H9 (cell line): ENCODE data around the gene FLVCR1. TPM values are rescaled to one million over a fixed set of nuclear protein-coding genes. Genes with fewer than 3 reads are reported as not detected.

Experiments
- DNase-seq: peaks from one replicate; pipeline ENCODE4 v3.0.0-alpha.2; 2017
- H2AFZ ChIP-seq: one replicate; pipeline ENCODE4 v1.6.1; 2013; ENCODE audit warnings: mild to moderate bottlenecking, low read length, control low read depth, moderate library complexity
- H2AK5ac ChIP-seq: 2 replicates; pipeline ENCODE4 v1.6.1; 2013; ENCODE audit warnings: low read length, control low read depth, mixed read lengths; ENCODE audit not compliant: insufficient read length
- H2BK120ac ChIP-seq: one replicate; pipeline ENCODE4 v1.6.1; 2013; ENCODE audit warnings: low read depth, mild to moderate bottlenecking, low read length, control low read depth, inconsistent platforms; ENCODE audit not compliant: poor library complexity, severe bottlenecking
- H2BK12ac ChIP-seq: 2 replicates; pipeline ENCODE4 v1.6.1; 2013; ENCODE audit warnings: low read length, control low read depth, mixed read lengths, low read depth; ENCODE audit not compliant: insufficient read length
- H2BK15ac ChIP-seq: 2 replicates; pipeline ENCODE4 v1.6.1; 2013; ENCODE audit warnings: low read depth, low read length, control low read depth
- H2BK20ac ChIP-seq: one replicate; pipeline ENCODE4 v1.6.1; 2013; ENCODE audit warnings: low read depth, mild to moderate bottlenecking, low read length, control low read depth, inconsistent platforms; ENCODE audit not compliant: poor library complexity, severe bottlenecking
- H2BK5ac ChIP-seq: 2 replicates; pipeline ENCODE4 v1.6.1; 2013; ENCODE audit warnings: low read length, control low read depth, mixed read lengths; ENCODE audit not compliant: insufficient read length
- H3K14ac ChIP-seq: 2 replicates; pipeline ENCODE4 v1.6.1; 2013; ENCODE audit warnings: low read length, control low read depth; ENCODE audit not compliant: insufficient read depth
- H3K18ac ChIP-seq: 2 replicates; pipeline ENCODE4 v1.6.1; 2013; ENCODE audit warnings: low read depth, mild to moderate bottlenecking, mixed read lengths, low read length, control low read depth; ENCODE audit not compliant: insufficient read length
- H3K23ac ChIP-seq: 2 replicates; pipeline ENCODE4 v1.6.1; 2013; ENCODE audit warnings: low read length, control low read depth, mixed read lengths, low read depth; ENCODE audit not compliant: insufficient read length
- H3K23me2 ChIP-seq: 2 replicates; pipeline ENCODE4 v1.6.1; 2013; ENCODE audit warnings: low read depth, mild to moderate bottlenecking, mixed read lengths, low read length, control low read depth; ENCODE audit not compliant: insufficient read length, poor library complexity, severe bottlenecking
- H3K27ac ChIP-seq: 2 replicates; pipeline ENCODE4 v1.5.1; 2013; ENCODE audit warnings: low read length, control low read depth, mixed read lengths, low read depth; ENCODE audit not compliant: insufficient read length
- H3K27me3 ChIP-seq: 2 replicates; pipeline ENCODE4 v1.6.1; 2013; ENCODE audit warnings: low read length, control low read depth, inconsistent platforms; ENCODE audit not compliant: insufficient read depth
- H3K4ac ChIP-seq: 2 replicates; pipeline ENCODE4 v1.6.1; 2013; ENCODE audit warnings: low read depth, mild to moderate bottlenecking, control low read depth, inconsistent platforms, low read length, moderate library complexity
- H3K4me1 ChIP-seq: 2 replicates; pipeline ENCODE4 v1.6.1; 2013; ENCODE audit warnings: low read length, control low read depth, inconsistent platforms; ENCODE audit not compliant: insufficient read depth
- H3K4me2 ChIP-seq: 2 replicates; pipeline ENCODE4 v1.6.1; 2013; ENCODE audit warnings: low read length, control low read depth, mixed read lengths; ENCODE audit not compliant: insufficient read length, insufficient read depth
- H3K56ac ChIP-seq: 2 replicates; pipeline ENCODE4 v1.6.1; 2013; ENCODE audit warnings: low read depth, mild to moderate bottlenecking, mixed read lengths, low read length, control low read depth; ENCODE audit not compliant: insufficient read length
- H3K79me1 ChIP-seq: 2 replicates; pipeline ENCODE4 v1.6.1; 2013; ENCODE audit warnings: low read depth, mild to moderate bottlenecking, moderate library complexity, low read length, control low read depth, inconsistent platforms; ENCODE audit not compliant: insufficient read depth, poor library complexity, severe bottlenecking
- H3K79me2 ChIP-seq: 2 replicates; pipeline ENCODE4 v1.6.1; 2013; ENCODE audit warnings: low read length, control low read depth, inconsistent platforms; ENCODE audit not compliant: insufficient read depth
- H3K9ac ChIP-seq: 2 replicates; pipeline ENCODE4 v1.6.1; 2013; ENCODE audit warnings: low read length, control low read depth, mixed read lengths; ENCODE audit not compliant: insufficient read length; ENCODE audit errors: extremely low read depth
- H3K9me3 ChIP-seq: one replicate; pipeline ENCODE4 v1.6.1; 2013; ENCODE audit warnings: low read depth, low read length, inconsistent platforms; ENCODE audit not compliant: control insufficient read depth
- H3T11ph ChIP-seq: one replicate; pipeline ENCODE4 v1.6.1; 2013; ENCODE audit warnings: mild to moderate bottlenecking, low read length, control low read depth, inconsistent platforms
- H4K20me1 ChIP-seq: one replicate; pipeline ENCODE4 v1.6.1; 2013; ENCODE audit not compliant: control insufficient read depth, insufficient read length, insufficient read depth
- H4K5ac ChIP-seq: 2 replicates; pipeline ENCODE4 v1.6.1; 2013; ENCODE audit warnings: low read depth, mild to moderate bottlenecking, mixed read lengths, low read length, control low read depth; ENCODE audit not compliant: insufficient read length
- H4K8ac ChIP-seq: replicated peaks from 2 replicates; pipeline ENCODE4 v1.6.1; 2013; ENCODE audit warnings: low read length, control low read depth, mixed read lengths, low read depth; ENCODE audit not compliant: insufficient read length
- H4K91ac ChIP-seq: 2 replicates; pipeline ENCODE4 v1.6.1; 2013; ENCODE audit warnings: low read depth, mild to moderate bottlenecking, moderate library complexity, mixed read lengths, low read length, control low read depth; ENCODE audit not compliant: insufficient read length
- H3K27ac Mint-ChIP-seq, 3 experiments: 2 replicates in 2 of 3; 3 replicates in 1 of 3; pipeline ENCODE4 v1.8.0; 2020 to 2021; ENCODE audit warnings: mixed read lengths in 3 of 3, mild to moderate bottlenecking in 1 of 3, moderate library complexity in 1 of 3
- H3K27me3 Mint-ChIP-seq: 2 replicates; pipeline ENCODE4 v1.8.0; 2021; ENCODE audit warnings: low read depth, mild to moderate bottlenecking, moderate library complexity, mixed read lengths
- H3K36me3 Mint-ChIP-seq, 3 experiments: 2 replicates in 2 of 3; 3 replicates in 1 of 3; pipeline ENCODE4 v1.8.0; 2020 to 2021; ENCODE audit warnings: low read depth in 3 of 3, mixed read lengths in 3 of 3; ENCODE audit not compliant: insufficient read depth in 1 of 3
- H3K4me1 Mint-ChIP-seq, 2 experiments: 2 replicates each; pipeline ENCODE4 v1.8.0; 2020; ENCODE audit warnings: mixed read lengths in 2 of 2
- H3K4me3 Mint-ChIP-seq, 2 experiments: 2 replicates in 1 of 2; 3 replicates in 1 of 2; pipeline ENCODE4 v1.8.0; 2020 to 2021; ENCODE audit warnings: mild to moderate bottlenecking in 2 of 2, mixed read lengths in 2 of 2, moderate library complexity in 1 of 2
- H3K9me3 Mint-ChIP-seq, 2 experiments: 2 replicates in 1 of 2; 3 replicates in 1 of 2; pipeline ENCODE4 v1.8.0; 2020; ENCODE audit warnings: mild to moderate bottlenecking in 2 of 2, mixed read lengths in 2 of 2, moderate library complexity in 1 of 2
- WGBS: extraction: QIAGEN DNeasy Blood & Tissue Kit; methylation state at CpG from one replicate; pipeline ENCODE4 v1.1.7; 2013; ENCODE audit warnings: missing lambda C conversion rate, low lambda C conversion rate, mixed read lengths; ENCODE audit not compliant: insufficient read length; ENCODE audit errors: extremely low coverage; 5-methylcytosine and 5-hydroxymethylcytosine counted together
- total RNA-seq: library from RNA; stranded (reverse); gene quantifications from 2 replicates; pipeline ENCODE4 v1.2.1, GENCODE V29; 2021
- TF ChIP-seq, protein P1 (sequence below): fragments of 200-600 bp; sonication (generic); conservative IDR thresholded peaks from 3 replicates; pipeline ENCODE4 v1.8.0; 2021; ENCODE audit warnings: antibody characterized with exemption, mild to moderate bottlenecking

Gene FLVCR1
- total RNA-seq, 1 experiment from 2014 or later: 55.2 TPM

DNA sequence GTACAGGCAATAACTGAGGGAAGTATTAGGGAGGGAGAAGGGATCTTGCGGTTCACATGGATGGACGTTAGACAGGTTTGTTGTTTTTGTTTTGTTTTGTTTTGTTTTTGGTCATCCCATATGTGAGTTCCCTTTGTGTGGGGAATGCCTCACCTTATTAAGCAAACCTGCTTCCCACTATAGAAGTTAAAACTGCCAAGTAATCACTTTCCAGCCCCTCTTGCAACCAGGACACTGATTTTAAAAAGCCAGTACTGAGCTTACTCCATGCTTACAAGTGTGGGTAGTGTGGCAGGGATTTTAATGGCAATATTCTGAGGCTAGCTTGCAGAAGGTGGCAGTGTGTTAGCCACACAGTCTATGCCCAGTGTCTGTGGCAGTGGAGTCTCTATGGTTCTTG lies 37.1 kb upstream of the FLVCR1 start:
- Histone ChIP-seq H3K79me2 (no peaks in the 10 kb centered on the region), H4K5ac (no peak overlapping the region), H3K9me3 (peaks cover 7% of the 10 kb centered on the region), H3K14ac (no peak overlapping the region), H2BK20ac (no peak overlapping the region), H3K18ac (no peak overlapping the region), H3K27me3 (no peaks in the 10 kb centered on the region), H2BK120ac (no peak overlapping the region), H3K79me1 (no peaks in the 10 kb centered on the region), H2BK12ac (no peak overlapping the region), H3K4me1 (no peaks in the 10 kb centered on the region; the same call in 1 of the 2 replicates), H3K27ac (no peak overlapping the region), H3K4me2 (no peak overlapping the region), H3K9ac (no peak overlapping the region), H2BK5ac (no peak overlapping the region), H3T11ph (no peak overlapping the region), H4K8ac (no peak overlapping the region), H2AFZ (no peak overlapping the region), H3K23me2 (no peaks in the 10 kb centered on the region), H4K20me1 (no peaks in the 10 kb centered on the region), H2BK15ac (0 out of 2 replicates have a peak overlapping the region, but pooled peaks have one; percentile 5), H4K91ac (no peak overlapping the region), H3K56ac (no peak overlapping the region), H3K4ac (no peak overlapping the region), H2AK5ac (no peak overlapping the region), H3K23ac (no peak overlapping the region)
- H3K27me3 Mint-ChIP-seq: no peaks in the 10 kb centered on the region; the same call in none of the 2 replicates
- H3K4me1 Mint-ChIP-seq: no peaks in the 10 kb centered on the region; a peak in 1 of 4 replicates
- no peak for DNase-seq
- no peak overlapping the region; a peak in 1 of 7 replicates for H3K27ac Mint-ChIP-seq
- H3K9me3 Mint-ChIP-seq: peaks cover 10 to 17% of the 10 kb centered on the region in 2 experiments
- H3K4me3 Mint-ChIP-seq: no peak overlapping the region
- H3K36me3 Mint-ChIP-seq: peaks cover 10 to 16% (median 11%) of the 10 kb centered on the region in 3 experiments
- WGBS: no CpG with 5 or more reads among the region's 2 CpGs
- TF ChIP-seq, protein P1, sequence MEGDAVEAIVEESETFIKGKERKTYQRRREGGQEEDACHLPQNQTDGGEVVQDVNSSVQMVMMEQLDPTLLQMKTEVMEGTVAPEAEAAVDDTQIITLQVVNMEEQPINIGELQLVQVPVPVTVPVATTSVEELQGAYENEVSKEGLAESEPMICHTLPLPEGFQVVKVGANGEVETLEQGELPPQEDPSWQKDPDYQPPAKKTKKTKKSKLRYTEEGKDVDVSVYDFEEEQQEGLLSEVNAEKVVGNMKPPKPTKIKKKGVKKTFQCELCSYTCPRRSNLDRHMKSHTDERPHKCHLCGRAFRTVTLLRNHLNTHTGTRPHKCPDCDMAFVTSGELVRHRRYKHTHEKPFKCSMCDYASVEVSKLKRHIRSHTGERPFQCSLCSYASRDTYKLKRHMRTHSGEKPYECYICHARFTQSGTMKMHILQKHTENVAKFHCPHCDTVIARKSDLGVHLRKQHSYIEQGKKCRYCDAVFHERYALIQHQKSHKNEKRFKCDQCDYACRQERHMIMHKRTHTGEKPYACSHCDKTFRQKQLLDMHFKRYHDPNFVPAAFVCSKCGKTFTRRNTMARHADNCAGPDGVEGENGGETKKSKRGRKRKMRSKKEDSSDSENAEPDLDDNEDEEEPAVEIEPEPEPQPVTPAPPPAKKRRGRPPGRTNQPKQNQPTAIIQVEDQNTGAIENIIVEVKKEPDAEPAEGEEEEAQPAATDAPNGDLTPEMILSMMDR: no peak
